H1 (cell line): ENCODE data around the gene TIMMDC1. TPM values are rescaled to one million over a fixed set of nuclear protein-coding genes. Genes with fewer than 3 reads are reported as not detected.

Source experiments
- CTCF ChIA-PET: fragments of 300-600 bp; sonication (Branson Sonifier 250); formaldehyde crosslinking; loops from one replicate; lab custom pipeline; 2021; ENCODE audit not compliant: partially characterized antibody; lab: Charles Lee
- POLR2A ChIA-PET: fragments of 300-600 bp; sonication (Branson Sonifier 250); formaldehyde crosslinking; loops from one replicate; lab custom pipeline; 2021; ENCODE audit warnings: inconsistent platforms; ENCODE audit not compliant: partially characterized antibody; lab: Charles Lee
- DNase-seq, 2 experiments: peaks; one replicate each; pipeline versions ENCODE4 v3.0.0 to v3.0.0-alpha.2; 2010 to 2022; ENCODE audit warnings: low spot score in 2 of 2, low read depth in 1 of 2, mixed read lengths in 1 of 2
- FAIRE-seq: peaks from 2 replicates; lab custom pipeline; 2011; peaks lifted over from hg19 to GRCh38; lab: Jason Lieb, UNC
- H2AFZ ChIP-seq: 2 replicates; pipeline ENCODE4 v1.8.1; 2012; ENCODE audit warnings: low read length, inconsistent platforms
- H2AK5ac ChIP-seq: 2 replicates; pipeline ENCODE4 v1.6.1; 2013; ENCODE audit warnings: low read depth, low read length
- H2BK120ac ChIP-seq: replicated peaks from 2 replicates; pipeline ENCODE3; 2013; ENCODE audit warnings: low read depth, low read length, inconsistent platforms
- H2BK12ac ChIP-seq: 2 replicates; pipeline ENCODE4 v1.6.1; 2013; ENCODE audit warnings: low read depth, low read length
- H2BK15ac ChIP-seq: 2 replicates; pipeline ENCODE4 v1.6.1; 2013; ENCODE audit warnings: low read length
- H2BK20ac ChIP-seq: 2 replicates; pipeline ENCODE4 v1.6.1; 2013; ENCODE audit warnings: low read length
- H2BK5ac ChIP-seq: 2 replicates; pipeline ENCODE4 v1.6.1; 2013; ENCODE audit warnings: low read depth, low read length
- H3K14ac ChIP-seq: 2 replicates; pipeline ENCODE4 v1.6.1; 2013; ENCODE audit warnings: inconsistent platforms; ENCODE audit not compliant: insufficient read length
- H3K18ac ChIP-seq: 2 replicates; pipeline ENCODE4 v1.6.1; 2013; ENCODE audit warnings: low read length; ENCODE audit errors: extremely low read depth
- H3K23ac ChIP-seq: 2 replicates; pipeline ENCODE4 v1.6.1; 2013; ENCODE audit warnings: inconsistent platforms; ENCODE audit not compliant: insufficient read length
- H3K23me2 ChIP-seq: 2 replicates; pipeline ENCODE4 v1.6.1; 2013; ENCODE audit warnings: low read depth, low read length
- H3K27ac ChIP-seq: 2 replicates; pipeline ENCODE4 v1.6.1; 2011; ENCODE audit warnings: low read depth, low read length, inconsistent platforms
- H3K27me3 ChIP-seq, 4 experiments: replicated peaks in 1 of 4; 1 replicate in 1 of 4; 2 replicates in 3 of 4; pipeline versions ENCODE4 v1.6.1 to v1.8.1; 2011 to 2013; ENCODE audit warnings: low read length in 3 of 4, mild to moderate bottlenecking in 3 of 4, inconsistent platforms in 2 of 4, mixed read lengths in 2 of 4, moderate library complexity in 1 of 4; ENCODE audit not compliant: control insufficient read depth in 3 of 4, insufficient read depth in 3 of 4; ENCODE audit errors: extremely low read depth in 1 of 4
- H3K36me3 ChIP-seq, 4 experiments: 2 replicates each; pipeline versions ENCODE4 v1.6.1 to v1.8.1; 2011 to 2013; ENCODE audit warnings: mild to moderate bottlenecking in 4 of 4, low read length in 3 of 4, moderate library complexity in 2 of 4, control low read depth in 1 of 4, inconsistent platforms in 1 of 4; ENCODE audit not compliant: insufficient read depth in 4 of 4, control insufficient read depth in 2 of 4
- H3K4ac ChIP-seq: replicated peaks from 2 replicates; pipeline ENCODE3; 2013; ENCODE audit warnings: low read length, low read depth, mixed read lengths, inconsistent platforms; ENCODE audit not compliant: insufficient read length
- H3K4me1 ChIP-seq, 4 experiments: replicated peaks in 1 of 4; 1 replicate in 1 of 4; 2 replicates in 3 of 4; pipeline versions ENCODE4 v1.6.1 to v1.8.1; 2011 to 2013; ENCODE audit warnings: low read length in 3 of 4, inconsistent platforms in 2 of 4, mixed read lengths in 1 of 4; ENCODE audit not compliant: insufficient read depth in 4 of 4, control insufficient read depth in 3 of 4
- H3K4me2 ChIP-seq, 2 experiments: 2 replicates each; pipeline versions ENCODE4 v1.6.1 to v1.8.1; 2011 to 2013; ENCODE audit warnings: low read depth in 2 of 2, low read length in 2 of 2, control low read depth in 1 of 2, inconsistent platforms in 1 of 2, mild to moderate bottlenecking in 1 of 2; ENCODE audit not compliant: insufficient read depth in 1 of 2
- H3K4me3 ChIP-seq, 4 experiments: fragments of 200-600, 300-600 bp in 1 of 4; sonication (generic), shearing (Covaris generic), sonication (Bioruptor Twin) in 1 of 4; 2 replicates each; pipeline versions ENCODE4 v1.5.1 to v1.8.1; 2011 to 2016; ENCODE audit warnings: low read length in 4 of 4, low read depth in 3 of 4, control low read depth in 2 of 4, inconsistent platforms in 2 of 4, mild to moderate bottlenecking in 2 of 4, mixed read lengths in 1 of 4, moderate library complexity in 1 of 4; ENCODE audit not compliant: insufficient read depth in 2 of 4; ENCODE audit errors: extremely low read depth in 1 of 4
- H3K56ac ChIP-seq: replicated peaks from 2 replicates; pipeline ENCODE3; 2013; ENCODE audit warnings: low read depth, mild to moderate bottlenecking, mixed read lengths, low read length, inconsistent platforms; ENCODE audit not compliant: insufficient read length
- H3K79me1 ChIP-seq: 2 replicates; pipeline ENCODE4 v1.6.1; 2013; ENCODE audit warnings: low read depth, low read length, control low read depth
- H3K79me2 ChIP-seq, 2 experiments: 2 replicates each; pipeline versions ENCODE4 v1.6.1 to v1.8.1; 2012 to 2013; ENCODE audit warnings: low read length in 2 of 2, mild to moderate bottlenecking in 2 of 2, inconsistent platforms in 1 of 2; ENCODE audit not compliant: insufficient read depth in 2 of 2, control insufficient read depth in 1 of 2
- H3K9ac ChIP-seq, 4 experiments: replicated peaks in 1 of 4; 1 replicate in 1 of 4; 2 replicates in 3 of 4; pipeline versions ENCODE4 v1.6.1 to v1.8.1; 2011 to 2013; ENCODE audit warnings: low read depth in 3 of 4, low read length in 3 of 4, control low read depth in 2 of 4, mild to moderate bottlenecking in 2 of 4, moderate library complexity in 2 of 4, inconsistent platforms in 1 of 4; ENCODE audit errors: extremely low read depth in 1 of 4
- H3K9me3 ChIP-seq, 2 experiments: 2 replicates each; pipeline versions ENCODE4 v1.6.1 to v1.8.1; 2012 to 2013; ENCODE audit warnings: mild to moderate bottlenecking in 2 of 2, moderate library complexity in 2 of 2, control low read depth in 1 of 2, inconsistent platforms in 1 of 2, low read depth in 1 of 2, low read length in 1 of 2, mixed read lengths in 1 of 2; ENCODE audit not compliant: insufficient read depth in 2 of 2
- H4K20me1 ChIP-seq, 2 experiments: replicated peaks in 1 of 2; 2 replicates each; pipeline versions ENCODE3 to v1.8.1; 2011 to 2013; ENCODE audit warnings: inconsistent platforms in 2 of 2, low read length in 2 of 2, mild to moderate bottlenecking in 1 of 2; ENCODE audit not compliant: insufficient read depth in 2 of 2, control insufficient read depth in 1 of 2
- H4K5ac ChIP-seq: 2 replicates; pipeline ENCODE4 v1.6.1; 2013; ENCODE audit warnings: low read length, low read depth, mixed read lengths, inconsistent platforms; ENCODE audit not compliant: insufficient read length
- H4K8ac ChIP-seq: 2 replicates; pipeline ENCODE4 v1.8.0; 2013; ENCODE audit warnings: mild to moderate bottlenecking, moderate library complexity, low read length, inconsistent platforms; ENCODE audit not compliant: insufficient read depth; ENCODE audit errors: extremely low read depth
- H4K91ac ChIP-seq: replicated peaks from 2 replicates; pipeline ENCODE3; 2013; ENCODE audit warnings: low read length, mixed read lengths, inconsistent platforms; ENCODE audit not compliant: insufficient read length
- CHD1 ChIP-seq: IDR thresholded peaks from 2 replicates; pipeline ENCODE4 v1.6.1; 2012; ENCODE audit warnings: low read depth, low read length, improper control_type of control experiment
- GABPA ChIP-seq: IDR thresholded peaks from 2 replicates; pipeline ENCODE4 v1.6.1; 2011; ENCODE audit warnings: mild to moderate bottlenecking, low read length, moderate library complexity, borderline replicate concordance; ENCODE audit not compliant: insufficient read depth
- RAD21 ChIP-seq, 2 experiments: IDR thresholded peaks in 1 of 2; conservative IDR thresholded peaks in 1 of 2; 2 replicates each; pipeline ENCODE4 v1.6.1; 2011; ENCODE audit warnings: low read depth in 2 of 2, low read length in 2 of 2, improper control_type of control experiment in 1 of 2, inconsistent platforms in 1 of 2, mild to moderate bottlenecking in 1 of 2, moderate library complexity in 1 of 2
- SAP30 ChIP-seq: fragments of 300-600 bp; sonication (generic); IDR thresholded peaks from 2 replicates; pipeline ENCODE4 v1.7.1; 2012; ENCODE audit warnings: low read length, moderate library complexity, mild to moderate bottlenecking, inconsistent platforms; ENCODE audit not compliant: insufficient read depth, insufficient replicate concordance
- SP2 ChIP-seq: IDR thresholded peaks from 2 replicates; pipeline ENCODE4 v1.6.1; 2012; ENCODE audit warnings: mild to moderate bottlenecking, low read length, inconsistent platforms
- SUZ12 ChIP-seq: fragments of 200-600 bp; sonication (generic); IDR thresholded peaks from 2 replicates; pipeline ENCODE4 v1.6.1; 2012; ENCODE audit warnings: mild to moderate bottlenecking, inconsistent platforms, low read length, moderate library complexity, mixed read lengths
- WGBS, 2 experiments: shearing (Covaris generic) in 1 of 2; methylation state at CpG; one replicate each; pipeline versions ENCODE4 v1.1.6 to v1.1.7; 2013 to 2015; ENCODE audit warnings: low lambda C conversion rate in 2 of 2, mixed read lengths in 2 of 2, inconsistent platforms in 1 of 2, low coverage in 1 of 2, missing lambda C conversion rate in 1 of 2; ENCODE audit not compliant: insufficient replicate concordance in 2 of 2, insufficient coverage in 1 of 2, insufficient read length in 1 of 2; ENCODE audit errors: extremely low coverage in 1 of 2, missing lambda C conversion rate in 1 of 2; 5-methylcytosine and 5-hydroxymethylcytosine counted together
- polyA plus RNA-seq, 7 experiments: library from polyadenylated mRNA; depleted of rRNA in 3 of 7; stranded (reverse) in 5 of 7; unstranded in 2 of 7; fragments of >200 nt in 5 of 7; fragments of 200-250 nt in 2 of 7; gene quantifications; 1 replicate in 5 of 7; 2 replicates in 1 of 7; 4 replicates in 1 of 7; pipeline versions ENCODE4 v1.2.1 to v1.2.3, GENCODE V29; 2011 to 2013; ENCODE audit warnings: missing spikeins in 2 of 7, mixed read lengths in 2 of 7
- total RNA-seq: library from RNA; stranded (reverse); fragmentation: NEBNext Ultra II Directional; extraction: Animal tissue kit (Norgen Biotek cat#: 25700); gene quantifications from 2 replicates; pipeline ENCODE4 v1.2.1, GENCODE V29; 2021

Gene TIMMDC1
- total and polyA plus RNA-seq, 2 of the 8 experiments (the other 6 are each of a cell fraction or from before 2014, with no cell fraction given) = 80.7 to 128 TPM

GRCh38 chr3:119530456-119530855 is 32.1 kb downstream of the TIMMDC1 start:
- Histone ChIP-seq H3K23ac (no peak overlapping the region), H4K5ac (no peak overlapping the region), H2BK5ac (no peak overlapping the region), H3K27me3 (no peaks in the 10 kb centered on the region), H3K27ac (no peak overlapping the region), H3K4me2 (no peak overlapping the region), H3K79me2 (no peaks in the 10 kb centered on the region), H3K23me2 (no peaks in the 10 kb centered on the region), H3K9ac (no peak overlapping the region), H4K91ac (no peak overlapping the region), H3K79me1 (no peaks in the 10 kb centered on the region), H3K4ac (no peak overlapping the region), H2BK20ac (no peak overlapping the region), H2BK12ac (no peak overlapping the region), H2BK120ac (no peak overlapping the region), H3K9me3 (no peaks in the 10 kb centered on the region), H2AK5ac (no peak overlapping the region), H4K8ac (no peak overlapping the region), H3K4me1 (peaks cover 0 to under 1% (median 0%) of the 10 kb centered on the region in 4 experiments; a peak in 2 of 7 replicates), H4K20me1 (no peaks in the 10 kb centered on the region), H2AFZ (no peak overlapping the region), H3K4me3 (no peak overlapping the region), H3K14ac (no peak overlapping the region), H3K56ac (no peak overlapping the region), H3K36me3 (no peaks in the 10 kb centered on the region), H2BK15ac (no peak overlapping the region), H3K18ac (no peak overlapping the region)
- no peak for DNase-seq
- ChIA-PET POLR2A (interaction anchor here (0.8 to 1.2 kb wide), 2 partner anchors 9 to 13 kb away, joined by 3 to 4 read pairs; no protein-coding TSS in a partner anchor), CTCF (interaction anchor here (0.7 to 1.4 kb wide), 3 partner anchors 9 to 29 kb away, joined by 3 to 6 read pairs (median 4); partner anchors contain the start of gene CD80)
- FAIRE-seq = no peak
- 83% methylated on average over 2 of the region's 2 CpGs; no CpG with 5 or more reads in 1 of the 2 experiments for WGBS, 2 experiments
- TF ChIP-seq RAD21 (IDR thresholded peaks at IDR 0.05 in 1 of 2, conservative IDR thresholded peaks at IDR 0.05 in 1 of 2; ENCODE audit: low read depth in 2 of 2, low read length in 2 of 2) (no peak), SUZ12 (no peak), SAP30 (no peak), CHD1 (no peak), GABPA (no peak), SP2 (no peak)
